IMR-90 (cell line): ENCODE measurements around the gene PAXX.

Experiments used
- FOS ChIP-seq: fragments of 150-350 bp; IDR thresholded peaks from 2 replicates; pipeline ENCODE4 v1.6.1; 2016; ENCODE audit warnings: low read depth, low read length
- TF ChIP-seq, protein P1 (sequence below): conservative IDR thresholded peaks from 2 replicates; pipeline ENCODE4 v1.5.1; 2012; ENCODE audit warnings: mild to moderate bottlenecking, low read depth, low read length, improper control_type of control experiment

DNA sequence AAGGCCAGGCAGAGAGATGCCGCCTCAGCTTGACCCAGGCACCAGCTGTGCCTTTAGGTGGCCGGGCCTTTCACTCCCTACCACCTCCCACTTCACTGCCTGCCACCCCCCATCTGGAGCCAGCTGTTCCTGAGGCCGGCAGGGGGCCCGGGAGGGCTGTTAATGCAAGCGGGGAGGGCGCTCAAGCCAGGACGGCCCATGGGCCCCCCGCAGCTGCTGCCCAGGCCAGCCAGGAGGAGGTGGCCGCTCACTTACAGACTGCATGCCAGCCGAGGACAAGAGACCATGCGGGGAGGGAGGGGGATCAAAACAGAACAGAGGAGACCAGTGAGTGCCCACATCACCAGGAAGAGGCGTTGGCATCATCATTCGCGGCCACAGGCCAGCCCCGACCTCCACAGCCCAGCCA lies 31.4 kb downstream of the PAXX start:
- no peak for TF ChIP-seq FOS
- TF ChIP-seq, protein P1, sequence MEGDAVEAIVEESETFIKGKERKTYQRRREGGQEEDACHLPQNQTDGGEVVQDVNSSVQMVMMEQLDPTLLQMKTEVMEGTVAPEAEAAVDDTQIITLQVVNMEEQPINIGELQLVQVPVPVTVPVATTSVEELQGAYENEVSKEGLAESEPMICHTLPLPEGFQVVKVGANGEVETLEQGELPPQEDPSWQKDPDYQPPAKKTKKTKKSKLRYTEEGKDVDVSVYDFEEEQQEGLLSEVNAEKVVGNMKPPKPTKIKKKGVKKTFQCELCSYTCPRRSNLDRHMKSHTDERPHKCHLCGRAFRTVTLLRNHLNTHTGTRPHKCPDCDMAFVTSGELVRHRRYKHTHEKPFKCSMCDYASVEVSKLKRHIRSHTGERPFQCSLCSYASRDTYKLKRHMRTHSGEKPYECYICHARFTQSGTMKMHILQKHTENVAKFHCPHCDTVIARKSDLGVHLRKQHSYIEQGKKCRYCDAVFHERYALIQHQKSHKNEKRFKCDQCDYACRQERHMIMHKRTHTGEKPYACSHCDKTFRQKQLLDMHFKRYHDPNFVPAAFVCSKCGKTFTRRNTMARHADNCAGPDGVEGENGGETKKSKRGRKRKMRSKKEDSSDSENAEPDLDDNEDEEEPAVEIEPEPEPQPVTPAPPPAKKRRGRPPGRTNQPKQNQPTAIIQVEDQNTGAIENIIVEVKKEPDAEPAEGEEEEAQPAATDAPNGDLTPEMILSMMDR = no peak
